ENCODE measurements around the gene VPREB3.

The VPREB3 gene, protein sequence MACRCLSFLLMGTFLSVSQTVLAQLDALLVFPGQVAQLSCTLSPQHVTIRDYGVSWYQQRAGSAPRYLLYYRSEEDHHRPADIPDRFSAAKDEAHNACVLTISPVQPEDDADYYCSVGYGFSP

DNA sequence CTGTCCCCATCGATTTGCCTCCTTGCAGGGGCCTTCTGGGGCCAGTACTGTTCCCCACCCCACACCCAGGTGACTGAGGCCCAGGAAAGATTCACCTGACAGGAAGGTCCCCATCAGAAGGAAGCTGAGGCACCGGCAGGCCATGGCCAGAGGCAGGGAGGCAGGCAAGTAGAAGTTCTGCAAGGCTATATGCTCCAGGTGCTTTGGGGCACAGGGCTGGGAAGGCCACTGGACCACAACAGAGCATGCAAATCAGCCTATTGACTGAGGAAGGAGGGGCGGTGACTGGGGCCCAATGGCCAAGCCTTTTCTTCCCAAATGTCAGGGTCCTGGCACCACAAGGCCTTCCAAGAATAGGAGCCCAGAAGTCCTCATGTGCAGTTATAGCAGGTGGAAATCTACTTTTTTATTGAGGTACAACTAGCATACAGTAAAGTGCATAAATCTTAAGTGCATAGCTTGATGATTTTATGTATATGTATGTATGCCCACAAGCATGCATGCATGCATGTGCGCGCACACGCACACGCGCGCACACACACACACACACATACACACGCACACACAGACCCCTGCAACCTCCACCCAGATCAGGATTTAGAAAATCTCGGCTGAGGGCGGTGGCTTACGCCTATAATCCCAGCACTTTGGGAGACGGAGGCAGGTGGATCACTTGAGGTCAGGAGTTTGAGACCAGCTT, at the start of gene VPREB3:
Gene VPREB3 (minus strand): TSS at position 206 of the 700 bp plus-strand sequence. CDS start 62 bp downstream, at position 144.
- in situ Hi-C loops (cut with HindIII; ENCODE audit: low sequenced_read_pairs), result no loop called here

- in situ Hi-C loops (cut with HindIII; ENCODE audit: low sequenced_read_pairs), result no loop called here
Observed at GRCh38 chr22:23803001-23803819, 49.0 kb upstream of the VPREB3 start.

GRCh38 chr22:23801886-23802377, 47.7 kb upstream of the VPREB3 start:
- in situ Hi-C loops (cut with HindIII; ENCODE audit: low sequenced_read_pairs), result no loop called here

- in situ Hi-C loops (cut with HindIII; ENCODE audit: low sequenced_read_pairs), result no loop called here
Observed at GRCh38 chr22:23801238-23801821, 47.1 kb upstream of the VPREB3 start.

DNA sequence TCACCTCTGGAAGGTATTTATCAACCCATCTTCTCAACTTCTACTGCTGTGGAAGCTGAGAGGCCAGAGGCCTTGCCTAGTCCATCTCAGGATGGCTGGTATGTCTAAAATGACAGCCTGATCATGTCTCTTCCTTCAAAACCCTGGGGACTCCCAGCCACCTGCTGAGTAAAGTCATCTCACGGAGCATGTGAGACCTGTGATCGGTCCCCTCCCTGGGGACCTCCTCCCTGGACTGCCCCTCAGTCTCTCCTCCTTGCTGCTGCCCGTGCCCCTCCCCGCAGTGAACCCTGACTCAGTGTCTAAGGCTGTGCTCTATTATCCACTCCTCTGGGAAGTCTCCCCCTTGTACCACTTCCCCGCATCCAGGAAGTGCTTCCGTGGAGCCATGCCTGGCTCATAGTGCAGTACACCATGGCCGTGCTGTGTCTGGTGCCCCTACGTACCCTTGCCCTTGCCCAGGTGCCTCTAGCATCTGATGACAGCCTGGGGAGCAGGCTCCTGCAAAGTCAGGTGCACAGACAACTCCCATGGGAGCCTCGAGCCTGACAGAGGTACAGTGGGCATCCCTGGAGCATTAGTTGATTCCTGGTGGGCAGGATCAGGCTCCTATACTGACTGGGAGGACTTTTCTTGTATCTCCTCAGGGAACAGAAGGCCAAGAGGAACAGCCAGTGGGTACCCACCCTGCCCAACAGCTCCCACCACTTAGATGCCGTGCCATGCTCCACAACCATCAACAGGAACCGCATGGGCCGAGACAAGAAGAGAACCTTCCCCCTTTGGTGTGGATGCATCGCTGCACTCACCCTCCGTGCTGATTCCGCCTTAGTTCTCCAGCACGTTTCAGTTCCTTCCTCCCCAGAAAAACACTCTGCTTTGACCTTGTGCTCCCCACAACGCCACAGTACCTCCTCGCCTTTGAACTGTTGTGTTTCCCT, 46.3 kb upstream of the VPREB3 start:
- in situ Hi-C loops (cut with HindIII; ENCODE audit: low sequenced_read_pairs), result no loop called here

- in situ Hi-C loops (cut with HindIII; ENCODE audit: low sequenced_read_pairs), result no loop called here
Observed at GRCh38 chr22:23796461-23796860, 42.2 kb upstream of the VPREB3 start.

DNA sequence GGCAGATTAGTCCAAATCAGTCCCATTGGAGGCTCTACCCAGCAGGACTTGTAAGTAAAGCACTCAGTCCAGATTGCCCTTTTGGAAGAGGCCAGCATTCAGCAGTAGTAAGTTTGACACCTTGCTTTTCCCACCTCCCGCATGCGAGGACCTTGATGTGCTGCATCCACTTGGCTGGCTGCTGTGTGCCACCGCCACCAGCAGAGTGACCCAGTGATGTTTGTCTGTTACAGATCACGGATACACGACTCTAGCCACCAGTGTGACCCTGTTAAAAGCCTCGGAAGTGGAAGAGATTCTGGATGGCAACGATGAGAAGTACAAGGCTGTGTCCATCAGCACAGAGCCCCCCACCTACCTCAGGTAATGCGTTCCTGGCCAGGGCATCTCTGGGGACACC, 39.1 kb upstream of the VPREB3 start:
- in situ Hi-C loops (cut with HindIII; ENCODE audit: low sequenced_read_pairs), result no loop called here

DNA sequence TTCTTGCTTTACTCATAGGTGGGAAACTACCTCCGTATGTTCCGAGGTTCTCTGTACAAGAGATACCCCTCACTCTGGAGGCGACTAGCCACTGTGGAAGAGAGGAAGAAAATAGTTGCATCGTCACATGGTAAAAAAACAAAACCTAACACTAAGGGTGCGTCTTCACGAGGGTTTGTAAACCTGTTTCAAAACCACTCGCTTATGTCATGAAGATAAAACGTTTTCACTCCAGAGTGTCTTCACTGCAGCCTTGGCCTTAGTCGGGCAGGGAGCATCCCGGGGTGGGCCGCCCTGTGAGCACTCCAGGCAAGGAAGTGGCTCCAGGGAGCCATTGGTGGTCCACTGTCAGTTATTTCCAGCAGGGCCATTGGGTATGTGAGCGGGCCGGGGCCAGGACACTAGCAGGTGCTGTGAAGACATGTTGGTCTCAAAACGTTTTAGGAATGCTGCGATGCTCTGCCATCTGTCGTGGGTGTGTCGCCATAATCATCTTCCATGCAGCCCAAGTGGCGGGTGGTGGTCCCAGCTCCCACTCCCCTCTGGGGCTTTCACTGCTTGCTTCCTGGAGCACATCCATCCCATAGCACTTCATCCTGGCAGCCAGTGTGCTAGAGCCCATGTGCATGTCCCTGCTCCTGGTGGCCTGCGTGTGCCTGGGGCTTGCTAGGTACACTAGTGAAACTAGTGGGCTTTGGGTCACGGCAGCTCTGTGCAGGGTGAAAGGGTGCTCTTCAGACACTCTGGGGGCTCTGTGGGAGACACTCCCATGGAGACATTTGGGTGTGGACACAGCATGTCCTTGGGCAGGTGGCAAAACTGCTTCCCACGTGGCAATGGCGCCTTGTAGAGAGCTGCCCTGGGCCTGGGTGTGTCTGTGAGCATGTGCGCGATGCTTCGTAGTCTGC, 37.8 kb upstream of the VPREB3 start:
- in situ Hi-C loops (cut with HindIII; ENCODE audit: low sequenced_read_pairs), result no loop called here

GRCh38 chr22:23790819-23791737, 36.9 kb upstream of the VPREB3 start:
- in situ Hi-C loops (cut with HindIII; ENCODE audit: low sequenced_read_pairs), result no loop called here

DNA sequence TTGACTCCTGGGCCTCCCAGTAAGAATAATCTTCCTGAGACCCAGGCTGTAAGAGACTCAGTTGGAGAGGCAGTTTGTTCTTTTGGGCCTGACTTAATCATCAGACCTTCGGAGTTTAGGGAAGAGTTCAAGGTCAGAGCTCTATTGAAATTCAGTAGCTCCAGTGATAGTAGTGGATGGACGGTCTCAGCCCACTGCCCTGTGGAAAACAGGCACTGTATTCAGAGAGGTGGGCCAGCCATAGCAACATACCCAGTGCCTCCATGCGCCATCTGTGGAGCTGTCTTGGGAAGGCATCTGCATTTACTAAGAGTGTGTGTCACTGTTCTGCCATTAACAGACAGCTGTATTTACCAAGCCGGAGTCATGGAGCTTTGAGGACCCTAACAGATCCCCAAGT, 35.4 kb upstream of the VPREB3 start:
- in situ Hi-C loops (cut with HindIII; ENCODE audit: low sequenced_read_pairs), result no loop called here

DNA sequence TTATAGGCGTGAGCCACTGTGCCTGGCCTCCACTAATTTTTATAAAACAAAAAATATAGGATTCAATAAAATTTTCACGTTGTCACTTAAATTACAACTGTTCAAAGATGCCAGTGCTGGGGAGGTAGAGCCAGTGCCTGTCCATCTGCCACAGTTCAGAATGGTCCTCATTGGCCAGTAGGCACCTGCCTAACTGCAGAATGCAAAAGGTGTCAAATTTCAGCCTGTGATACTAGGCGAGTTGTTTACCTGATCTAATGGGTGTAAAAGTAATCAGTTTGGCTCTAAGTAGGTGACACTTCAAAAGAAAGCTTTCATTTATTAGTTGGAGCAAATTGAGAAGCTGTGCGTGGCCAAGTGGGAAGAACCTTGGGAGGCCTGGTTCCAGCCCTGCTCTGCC, 34.9 kb upstream of the VPREB3 start:
- in situ Hi-C loops (cut with HindIII; ENCODE audit: low sequenced_read_pairs), result no loop called here

DNA sequence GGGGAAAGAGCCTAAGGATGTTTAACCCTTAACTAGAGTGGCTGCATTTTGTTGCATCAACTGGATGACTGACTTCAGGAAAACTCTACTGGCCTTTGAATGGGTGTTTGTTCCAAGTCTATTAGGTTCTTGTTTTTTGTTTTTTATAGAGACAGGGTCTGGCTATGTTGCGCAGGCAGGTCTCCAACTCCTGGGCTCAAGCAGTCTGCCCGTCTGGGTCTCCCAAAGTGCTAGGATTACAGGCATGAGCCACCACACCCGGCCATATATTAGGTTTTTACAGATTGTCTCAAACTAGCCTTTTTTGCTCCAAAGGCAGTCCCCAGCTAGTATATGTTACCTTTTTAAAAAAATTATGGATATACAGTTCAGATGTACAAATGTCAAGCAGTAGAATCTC, 33.7 kb upstream of the VPREB3 start:
- in situ Hi-C loops (cut with HindIII; ENCODE audit: low sequenced_read_pairs), result no loop called here

- in situ Hi-C loops (cut with HindIII; ENCODE audit: low sequenced_read_pairs), result no loop called here
Observed at GRCh38 chr22:23787600-23787896, 33.3 kb upstream of the VPREB3 start.

DNA sequence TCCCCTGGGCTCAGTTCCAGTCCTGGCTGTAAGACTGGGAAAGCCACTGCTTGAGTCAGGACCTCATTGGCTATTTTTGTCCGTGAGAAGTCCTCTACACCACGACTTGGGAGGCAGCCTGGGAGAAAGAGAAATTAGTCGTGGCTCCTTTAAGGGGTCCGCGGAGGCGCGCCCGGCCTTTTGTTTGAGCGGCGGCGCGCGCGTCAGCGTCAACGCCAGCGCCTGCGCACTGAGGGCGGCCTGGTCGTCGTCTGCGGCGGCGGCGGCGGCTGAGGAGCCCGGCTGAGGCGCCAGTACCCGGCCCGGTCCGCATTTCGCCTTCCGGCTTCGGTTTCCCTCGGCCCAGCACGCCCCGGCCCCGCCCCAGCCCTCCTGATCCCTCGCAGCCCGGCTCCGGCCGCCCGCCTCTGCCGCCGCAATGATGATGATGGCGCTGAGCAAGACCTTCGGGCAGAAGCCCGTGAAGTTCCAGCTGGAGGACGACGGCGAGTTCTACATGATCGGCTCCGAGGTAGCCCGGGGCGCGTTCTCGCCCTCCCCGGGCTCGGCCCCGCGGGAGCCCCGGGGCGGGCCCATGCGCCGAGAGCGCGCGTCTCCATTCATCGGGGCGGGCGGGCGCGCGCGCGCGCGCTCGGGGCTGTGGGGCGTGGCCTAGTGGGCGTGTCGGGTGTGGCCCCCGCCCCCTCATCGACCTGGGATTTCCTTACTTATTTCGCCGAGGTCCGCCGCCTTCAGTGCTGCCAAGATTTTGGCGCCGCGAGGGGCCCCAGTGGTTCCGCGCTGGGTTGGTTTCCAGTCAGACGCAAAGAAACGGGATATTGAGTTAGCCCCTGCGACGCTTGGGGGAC, 32.8 kb upstream of the VPREB3 start, which contains the start of gene SMARCB1:
Gene SMARCB1 (plus strand): TSS at position 215 of the 848 bp plus-strand sequence. CDS start 204 bp downstream, at position 419.
- in situ Hi-C loops (cut with HindIII; ENCODE audit: low sequenced_read_pairs), result no loop called here

- in situ Hi-C loops (cut with HindIII; ENCODE audit: low sequenced_read_pairs), result no loop called here
Observed at GRCh38 chr22:23786261-23786710, 32.1 kb upstream of the VPREB3 start.

DNA sequence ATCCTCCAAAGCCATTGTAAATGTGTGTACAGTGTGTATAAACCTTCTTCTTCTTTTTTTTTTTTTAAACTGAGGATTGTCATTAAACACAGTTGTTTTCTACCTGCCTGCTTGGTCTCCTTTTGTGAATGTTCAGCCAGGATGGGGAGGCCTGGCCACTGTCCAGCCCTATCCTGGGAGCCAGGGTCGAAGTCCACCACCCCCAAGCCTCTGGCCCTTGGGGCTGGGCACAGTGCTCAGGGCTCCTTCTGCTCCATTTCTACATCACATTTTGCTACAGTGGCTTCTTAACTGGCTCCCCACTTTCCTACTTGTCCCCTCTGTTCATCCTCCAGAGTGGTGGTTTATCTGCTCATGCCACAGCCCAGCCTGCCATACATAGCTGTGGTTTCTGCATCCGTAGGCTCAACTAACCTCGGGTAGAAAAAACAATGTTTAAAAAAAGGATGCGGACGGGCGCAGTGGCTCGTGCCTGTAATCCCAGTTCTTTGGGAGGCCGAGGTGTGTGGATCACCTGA, 30.0 kb upstream of the VPREB3 start:
- in situ Hi-C loops (cut with HindIII; ENCODE audit: low sequenced_read_pairs), result no loop called here

All from DLD1 (cell line).